ENCODE data around the gene TOR4A.

Gene TOR4A

DNA sequence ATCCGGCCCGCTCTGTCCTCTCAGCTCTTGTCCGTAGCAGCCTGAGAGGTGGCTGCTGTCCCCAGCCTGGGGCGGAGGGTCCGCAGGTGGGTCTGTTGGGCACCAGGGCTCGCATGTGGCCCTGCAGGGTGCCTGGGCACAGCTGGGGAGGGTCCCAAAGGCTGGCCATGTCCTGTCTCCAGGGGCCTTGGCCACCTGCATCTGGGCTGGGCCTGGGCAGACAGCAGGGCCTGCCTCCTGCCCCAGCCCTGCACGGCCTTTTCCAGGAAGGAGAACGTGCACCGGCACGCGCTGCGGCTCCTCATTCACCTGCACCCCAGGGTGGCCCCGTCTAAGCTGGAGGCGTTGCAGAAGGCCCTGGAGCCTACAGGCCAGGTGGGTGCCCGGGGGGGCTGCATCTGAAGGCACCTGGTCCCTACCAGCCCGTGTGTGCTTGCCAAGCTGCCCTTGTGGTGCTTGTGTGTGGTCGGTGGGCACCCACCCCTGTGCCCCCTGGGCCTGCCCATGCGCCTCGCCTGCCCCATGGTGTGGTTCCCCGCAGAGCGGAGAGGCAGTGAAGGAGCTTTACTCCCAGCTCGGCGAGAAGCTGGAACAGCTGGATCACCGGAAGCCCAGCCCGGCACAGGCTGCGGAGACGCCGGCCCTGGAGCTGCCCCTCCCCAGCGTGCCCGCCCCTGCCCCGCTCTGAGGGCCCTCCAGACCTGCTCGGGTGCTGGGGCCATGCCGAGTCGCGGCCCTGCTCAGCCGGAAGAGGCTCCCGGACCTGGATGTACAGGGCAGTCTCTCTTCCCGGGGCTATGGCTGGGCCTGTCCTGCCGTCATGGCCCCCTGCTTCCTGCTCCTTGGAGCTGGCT lies 5.1 kb upstream of the TOR4A start:
- DNase-seq (ENCODE audit: low spot score) = no peak

GRCh38 chr9:137273095-137273490 lies 4.4 kb upstream of the TOR4A start:
- no peak for DNase-seq (ENCODE audit: low spot score)

GRCh38 chr9:137273611-137274320 lies 3.8 kb upstream of the TOR4A start:
- peak; percentile 68 for DNase-seq (ENCODE audit: low spot score)

- no peak for DNase-seq (ENCODE audit: low spot score)
Observed at GRCh38 chr9:137275203-137275587, 2.3 kb upstream of the TOR4A start.

GRCh38 chr9:137275588-137276472 lies 1.7 kb upstream of the TOR4A start:
- no peak for DNase-seq (ENCODE audit: low spot score)

DNA sequence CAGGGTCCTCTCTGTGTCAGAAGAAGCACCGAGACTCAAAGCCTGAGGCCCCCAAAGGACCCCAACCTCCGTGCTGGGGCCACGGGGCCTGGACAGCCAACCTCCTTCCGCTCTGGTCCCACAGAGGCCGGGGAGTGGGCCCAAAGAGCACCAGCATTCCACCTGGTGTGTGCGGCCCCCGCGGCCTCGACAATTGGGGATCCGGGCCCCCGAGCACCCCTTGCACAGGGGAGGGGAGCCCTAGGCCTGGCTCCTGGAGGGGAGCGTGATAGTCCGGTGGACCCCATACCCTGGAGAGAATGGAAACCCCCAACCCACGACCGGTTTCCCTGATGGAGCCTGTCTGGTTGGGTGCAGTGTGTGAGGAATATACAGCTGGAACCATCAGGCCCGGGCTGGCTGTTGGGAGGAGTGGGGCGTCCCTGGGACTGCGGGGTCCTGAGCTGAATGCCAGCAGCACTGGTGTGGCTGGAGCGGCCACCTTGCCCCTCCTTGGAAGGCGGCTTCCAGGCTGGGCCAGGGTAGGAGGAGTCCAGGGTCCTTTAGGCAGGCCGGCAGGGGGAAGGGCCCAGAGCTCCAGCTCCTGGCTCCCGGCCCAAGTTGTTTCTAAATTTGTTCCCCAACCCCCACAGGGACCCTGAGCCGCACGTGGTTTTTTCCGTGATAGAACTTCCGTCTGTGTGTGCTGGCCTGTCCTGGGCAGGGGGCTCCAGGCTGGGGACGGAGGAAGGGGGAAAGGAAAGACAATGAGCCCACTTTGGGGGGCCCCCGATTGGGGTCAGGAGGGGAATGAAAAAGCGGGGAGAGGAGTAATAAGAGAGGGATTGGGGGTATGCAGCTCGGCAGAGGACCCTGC lies 825 bp upstream of the TOR4A start:
- DNase-seq (ENCODE audit: low spot score) = peak; percentile 68

DNA sequence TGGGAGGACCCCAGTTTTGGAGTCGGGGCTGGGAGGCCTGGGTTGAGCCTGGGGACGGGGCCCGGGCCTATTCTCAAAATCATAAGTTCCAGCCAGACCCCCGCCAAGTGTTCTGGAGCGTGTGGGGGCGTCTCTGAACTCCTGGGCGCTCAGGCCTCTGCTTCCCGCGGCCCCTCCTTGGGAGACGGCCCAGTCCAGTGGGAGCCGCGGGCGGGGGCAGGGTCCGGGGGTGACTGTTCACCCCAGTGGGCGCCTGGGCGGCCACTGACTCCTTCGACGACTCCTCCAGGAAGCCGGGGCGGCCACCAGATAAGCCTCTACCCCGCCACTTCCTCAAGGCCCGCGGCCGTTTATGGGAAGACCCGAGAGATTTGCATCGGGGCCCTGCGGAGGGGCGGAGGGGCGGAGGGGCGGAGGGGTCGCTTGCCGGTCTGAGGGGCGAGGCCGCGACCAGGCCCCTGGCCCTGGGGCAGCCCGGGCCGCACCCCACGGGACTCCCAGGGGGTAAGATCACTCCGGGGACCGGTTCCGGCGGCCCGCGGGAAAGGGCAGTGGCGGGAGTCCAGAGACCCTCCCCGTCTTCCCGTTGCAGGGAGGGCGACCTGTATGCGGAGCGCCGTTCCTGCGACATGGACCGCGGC lies 655 bp downstream of the TOR4A start:
- DNase-seq (ENCODE audit: low spot score) = peak; percentile 45

GRCh38 chr9:137278721-137279711 lies 1.5 kb downstream of the TOR4A start:
- no peak for DNase-seq (ENCODE audit: low spot score)

- DNase-seq (ENCODE audit: low spot score) = no peak
Observed at GRCh38 chr9:137279741-137280473, 2.4 kb downstream of the TOR4A start.

DNA sequence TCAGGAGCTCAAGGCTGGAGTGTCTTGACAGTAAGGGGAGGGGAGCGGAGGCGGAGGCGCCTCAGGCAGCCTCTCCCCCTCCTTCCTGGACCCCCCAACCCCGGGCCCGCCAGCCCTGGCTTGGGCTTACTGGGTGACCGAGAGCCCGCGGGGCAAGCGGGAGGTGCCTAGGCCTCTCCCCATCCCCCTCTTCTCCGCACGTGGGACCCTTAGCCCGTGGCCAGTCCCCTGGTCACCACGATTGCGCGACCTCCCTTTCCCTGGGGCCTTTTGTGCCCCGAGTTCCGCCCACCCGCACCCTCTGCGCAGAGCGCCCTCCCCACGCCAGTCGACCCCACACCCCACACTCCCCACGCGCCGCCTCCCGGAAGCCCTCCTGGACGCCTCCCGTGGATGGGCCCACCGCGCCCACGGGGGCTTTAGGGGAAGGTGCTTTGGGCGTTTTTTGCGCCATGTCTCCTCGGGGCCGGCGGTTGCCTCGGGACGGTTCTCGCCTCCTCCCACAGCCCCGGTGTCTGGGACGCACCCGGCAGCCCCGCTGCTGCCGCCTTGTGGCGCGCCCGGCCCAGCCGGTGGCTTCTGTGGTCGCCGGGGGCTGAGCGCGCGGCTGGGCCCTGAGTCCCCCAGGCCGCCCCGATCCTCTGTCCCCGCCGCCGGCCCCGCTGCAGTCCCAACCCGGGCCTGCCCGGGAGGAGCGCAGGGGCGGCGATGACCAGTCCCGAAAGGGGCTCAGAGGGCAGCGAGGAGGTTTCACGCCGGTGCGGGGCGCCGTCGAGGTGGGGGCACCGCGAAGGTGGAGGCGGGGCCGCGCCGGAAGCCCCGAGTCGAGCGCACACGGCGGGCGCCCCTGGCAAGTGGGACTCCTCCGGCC lies 3.2 kb downstream of the TOR4A start:
- DNase-seq (ENCODE audit: low spot score) = peak; percentile 53

DNA sequence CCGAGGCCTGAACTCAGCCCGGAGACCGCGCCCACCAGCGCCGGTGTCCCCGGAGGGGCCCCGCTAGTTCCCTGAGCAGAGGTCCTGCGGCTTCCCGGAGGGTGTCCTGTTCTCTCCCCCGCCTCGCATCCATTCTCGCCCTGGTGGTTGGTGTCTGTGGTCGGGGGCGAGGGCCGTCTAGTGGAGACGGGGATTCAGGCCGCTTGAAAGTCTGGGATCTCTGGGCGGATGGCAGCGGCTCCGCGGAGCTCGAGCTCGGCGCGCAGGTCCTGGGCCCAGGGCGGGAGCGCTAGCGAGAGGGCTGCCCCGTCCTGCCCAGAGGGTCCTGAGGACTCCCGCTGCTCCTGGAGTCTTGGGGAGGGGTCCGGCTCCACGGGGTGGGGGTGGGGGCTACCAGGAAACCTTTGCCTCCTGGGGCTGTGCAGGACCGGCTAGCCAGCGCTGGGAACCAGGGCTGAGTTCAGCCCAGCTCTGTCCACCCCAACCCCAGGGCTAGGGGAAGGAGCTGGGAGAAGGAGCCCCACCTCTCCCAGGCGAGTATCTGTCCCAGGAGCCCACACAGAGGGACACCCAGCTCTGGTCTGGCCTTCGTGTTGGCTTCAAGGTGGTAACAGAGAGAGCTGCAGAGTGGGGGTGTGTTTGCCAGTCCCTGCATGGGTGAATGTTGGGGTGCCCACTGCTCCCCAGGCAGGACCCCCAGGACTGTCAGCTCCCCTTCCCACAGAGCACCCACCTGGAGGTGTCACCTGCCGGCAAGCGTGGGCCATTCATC lies 4.0 kb downstream of the TOR4A start:
- DNase-seq (ENCODE audit: low spot score) = no peak

DNA sequence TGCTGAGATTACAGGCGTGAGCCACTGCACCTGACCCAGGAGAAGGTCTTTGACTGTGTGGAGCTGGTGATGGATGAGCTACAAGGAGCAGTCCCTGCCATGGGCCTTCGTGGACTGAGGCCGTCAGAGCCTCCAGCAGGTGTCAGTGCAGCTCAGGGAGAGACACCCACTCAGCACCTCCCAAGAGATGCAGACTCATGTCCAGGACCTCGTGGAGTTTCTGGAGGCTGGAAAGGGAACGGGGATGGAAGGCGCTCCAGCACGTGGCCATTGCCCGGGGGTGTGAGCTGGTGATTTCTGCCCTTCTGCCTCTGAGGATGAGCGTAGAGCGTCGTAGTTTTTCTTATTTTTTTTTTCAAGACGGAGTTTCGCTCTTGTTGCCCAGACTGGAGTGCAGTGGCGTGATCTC lies 9.5 kb downstream of the TOR4A start:
- DNase-seq (ENCODE audit: low spot score) = peak; percentile 71

- no peak for DNase-seq (ENCODE audit: low spot score)
Observed at GRCh38 chr9:137293094-137293481, 15.6 kb downstream of the TOR4A start.

- no peak for DNase-seq (ENCODE audit: low spot score)
Observed at GRCh38 chr9:137293482-137294090, 16.1 kb downstream of the TOR4A start.

DNA sequence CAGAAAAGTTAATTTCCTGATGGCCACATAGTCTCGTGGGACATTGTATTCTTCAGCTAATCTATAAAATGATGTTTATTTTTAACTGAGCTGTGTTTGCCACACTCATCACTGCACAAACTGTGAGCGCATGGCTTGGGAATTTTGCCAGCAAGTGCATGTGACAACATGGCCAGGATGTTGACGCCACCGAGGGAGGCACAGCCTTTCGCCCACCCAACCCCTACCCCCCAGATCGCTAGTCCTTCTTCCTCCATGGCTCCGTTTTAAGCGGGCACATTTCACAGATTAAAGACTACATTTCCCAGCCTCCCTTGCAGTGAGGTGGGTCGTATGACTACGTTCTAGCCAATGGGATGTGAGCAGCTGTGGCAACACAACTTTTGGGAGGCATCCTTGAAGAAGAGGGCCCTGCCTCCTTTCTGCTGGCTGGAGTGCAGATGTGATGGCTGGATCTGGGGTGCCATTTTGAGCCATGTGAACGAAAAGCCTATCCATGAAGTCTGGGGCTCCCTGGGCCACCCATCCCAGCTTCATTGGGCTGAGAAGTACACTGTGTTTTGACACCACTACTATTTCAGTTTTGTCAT lies 16.7 kb downstream of the TOR4A start:
- peak; percentile 83 for DNase-seq (ENCODE audit: low spot score)

- DNase-seq (ENCODE audit: low spot score) = no peak
Observed at GRCh38 chr9:137294681-137295237, 17.2 kb downstream of the TOR4A start.

All from NAMALWA (cell line).